Transverse colon (tissue), 4 donors: ENCODE measurements around the gene FARP1. TPM values are rescaled to one million over a fixed set of nuclear protein-coding genes. Genes with fewer than 3 reads are reported as not detected.

Experiments used
- DNase-seq: peaks from one replicate; pipeline ENCODE4 v3.0.0-alpha.2; 2019
- H3K27ac ChIP-seq, 4 donors: fragments of 200-600 bp; sonication (generic); 2 replicates each; pipeline ENCODE4 v1.5.1; 2016 to 2018; ENCODE audit warnings: inconsistent platforms in 4 of 4
- H3K27me3 ChIP-seq: fragments of 200-600 bp; sonication (generic); 2 replicates; pipeline ENCODE4 v1.5.1; 2017; ENCODE audit warnings: inconsistent platforms
- H3K36me3 ChIP-seq, 4 donors: fragments of 200-600 bp; sonication (generic); 2 replicates each; pipeline ENCODE4 v1.5.1; 2017 to 2019; ENCODE audit warnings: inconsistent platforms in 4 of 4
- H3K4me1 ChIP-seq, 4 donors: fragments of 200-600 bp; sonication (generic); 2 replicates each; pipeline ENCODE4 v1.5.1; 2017 to 2020; ENCODE audit warnings: inconsistent platforms in 4 of 4
- H3K4me3 ChIP-seq, 4 donors: fragments of 200-600 bp; sonication (generic); 1 replicate in 1 of 4; 2 replicates in 3 of 4; pipeline versions ENCODE4 v1.5.1 to v1.6.1; 2017 to 2019; ENCODE audit warnings: inconsistent platforms in 4 of 4
- H3K9me3 ChIP-seq, 2 donors: fragments of 200-600 bp; sonication (generic); 2 replicates each; pipeline ENCODE4 v1.5.1; 2017 to 2019; ENCODE audit warnings: inconsistent platforms in 2 of 2
- EP300 ChIP-seq: sonication (generic); formaldehyde crosslinking; IDR thresholded peaks from one replicate; pipeline ENCODE4 v1.6.1; 2017; ENCODE audit warnings: antibody characterized with exemption, low read depth
- POLR2A ChIP-seq: fragments of 450-650 bp; IDR thresholded peaks from one replicate; pipeline ENCODE4 v1.6.1; 2016; ENCODE audit warnings: antibody characterized with exemption, mild to moderate bottlenecking, moderate library complexity
- POLR2AphosphoS5 ChIP-seq, 3 donors: sonication (generic); formaldehyde crosslinking; IDR thresholded peaks; one replicate each; pipeline ENCODE4 v1.6.1; 2016; ENCODE audit warnings: antibody characterized with exemption in 3 of 3
- WGBS, 2 donors: methylation state at CpG; one replicate each; pipeline ENCODE4 v1.1.5; 2018; ENCODE audit warnings: low coverage in 1 of 2; 5-methylcytosine and 5-hydroxymethylcytosine counted together
- in situ Hi-C, 4 donors: fragments of 200-750 bp; cut with MboI; loops; one replicate each; pipeline versions ENCODE4 v1.15.0 to v1.15.1; 2017; ENCODE audit warnings: low sequenced_read_pairs in 3 of 4, low pct_ligation_motif_present in 1 of 4, low pct_unique_long_range_greater_than_20kb in 1 of 4
- intact Hi-C: fragments of 100-400 bp; cut with DNase I; formaldehyde crosslinking; loops from one replicate; pipeline ENCODE4 v1.15.1; 2023; ENCODE audit warnings: low total_unique reads
- total RNA-seq, 4 donors: library from RNA; depleted of rRNA; stranded (reverse); fragments of >200 nt; gene quantifications; one replicate each; pipeline ENCODE4 v1.1.0, GENCODE V29; 2016
- TF ChIP-seq, protein P1 (sequence below), 5 experiments: fragments of 200-600 bp in 3 of 5; fragments of 450-650 bp in 2 of 5; sonication (generic) in 3 of 5; IDR thresholded peaks; 1 replicate in 2 of 5; 2 replicates in 3 of 5; pipeline ENCODE4 v1.5.1; 2016 to 2017; ENCODE audit warnings: antibody characterized with exemption in 5 of 5, inconsistent platforms in 3 of 5, mild to moderate bottlenecking in 2 of 5, moderate library complexity in 1 of 5

FARP1 gene
- total RNA-seq, 4 donors from 2014 or later, result 32.8 to 41.8 (median 38.3) TPM

GRCh38 chr13:98215508-98215907 is 72.6 kb downstream of the FARP1 start:
- Histone ChIP-seq H3K27me3 (no peaks in the 10 kb centered on the region), H3K9me3 (no peaks in the 10 kb centered on the region), H3K4me3 (no peak overlapping the region), H3K27ac (peak overlapping the region in 2 of 4 donors; percentile 42 to 63), H3K36me3 (no peaks in the 10 kb centered on the region), H3K4me1 (peaks cover 0 to 35% (median 24%) of the 10 kb centered on the region in 4 donors)
- WGBS, 2 donors, result 80 to 84% methylated on average over 6 of the region's 6 CpGs
- no peak for DNase-seq
- no peak for TF ChIP-seq POLR2A
- TF ChIP-seq EP300, result no peak
- TF ChIP-seq, protein P1, sequence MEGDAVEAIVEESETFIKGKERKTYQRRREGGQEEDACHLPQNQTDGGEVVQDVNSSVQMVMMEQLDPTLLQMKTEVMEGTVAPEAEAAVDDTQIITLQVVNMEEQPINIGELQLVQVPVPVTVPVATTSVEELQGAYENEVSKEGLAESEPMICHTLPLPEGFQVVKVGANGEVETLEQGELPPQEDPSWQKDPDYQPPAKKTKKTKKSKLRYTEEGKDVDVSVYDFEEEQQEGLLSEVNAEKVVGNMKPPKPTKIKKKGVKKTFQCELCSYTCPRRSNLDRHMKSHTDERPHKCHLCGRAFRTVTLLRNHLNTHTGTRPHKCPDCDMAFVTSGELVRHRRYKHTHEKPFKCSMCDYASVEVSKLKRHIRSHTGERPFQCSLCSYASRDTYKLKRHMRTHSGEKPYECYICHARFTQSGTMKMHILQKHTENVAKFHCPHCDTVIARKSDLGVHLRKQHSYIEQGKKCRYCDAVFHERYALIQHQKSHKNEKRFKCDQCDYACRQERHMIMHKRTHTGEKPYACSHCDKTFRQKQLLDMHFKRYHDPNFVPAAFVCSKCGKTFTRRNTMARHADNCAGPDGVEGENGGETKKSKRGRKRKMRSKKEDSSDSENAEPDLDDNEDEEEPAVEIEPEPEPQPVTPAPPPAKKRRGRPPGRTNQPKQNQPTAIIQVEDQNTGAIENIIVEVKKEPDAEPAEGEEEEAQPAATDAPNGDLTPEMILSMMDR (IDR thresholded peaks at IDR 0.05), result no peak
- TF ChIP-seq POLR2AphosphoS5 (IDR thresholded peaks at IDR 0.05), result no peak
- intact Hi-C loops (no loop called here), in situ Hi-C loops (no loop called here)

- Histone ChIP-seq H3K4me1 (peaks cover 0 to 41% (median 27%) of the 10 kb centered on the region in 4 donors), H3K36me3 (no peaks in the 10 kb centered on the region), H3K4me3 (no peak overlapping the region), H3K27me3 (no peaks in the 10 kb centered on the region), H3K27ac (peak overlapping the region in 3 of 4 donors; percentile 23 to 63 (median 32)), H3K9me3 (no peaks in the 10 kb centered on the region)
- 36 to 60% methylated on average over 1 to 4 of the region's 4 CpGs for WGBS, 2 donors
- TF ChIP-seq EP300 (no peak), POLR2AphosphoS5 (IDR thresholded peaks at IDR 0.05) (no peak), POLR2A (no peak)
- TF ChIP-seq, protein P1 (IDR thresholded peaks at IDR 0.05), result no peak
- intact Hi-C loops (no loop called here), in situ Hi-C loops (no loop called here)
- no peak for DNase-seq
These were observed 73.3 kb downstream of the FARP1 start for GRCh38 chr13:98216135-98216565.

- no peak for DNase-seq
- WGBS, 2 donors, result 49 to 50% methylated on average over 4 to 7 of the region's 7 CpGs
These were observed 73.9 kb downstream of the FARP1 start for GRCh38 chr13:98216711-98217285.

GRCh38 chr13:98217597-98217996 is 74.7 kb downstream of the FARP1 start:
- no peaks in the 10 kb centered on the region for H3K27me3 ChIP-seq
- TF ChIP-seq EP300 (no peak), POLR2AphosphoS5 (IDR thresholded peaks at IDR 0.05) (no peak), POLR2A (no peak)
- TF ChIP-seq, protein P1 (IDR thresholded peaks at IDR 0.05), result no peak
- 86% methylated on average over 12 of the region's 12 CpGs; no CpG with 5 or more reads in 1 of the 2 donors for WGBS, 2 donors
- no peak for DNase-seq
- intact Hi-C loops, result no loop called here
- peak overlapping the region in 1 of 4 donors; percentile 63 for H3K27ac ChIP-seq
- H3K36me3 ChIP-seq, result no peaks in the 10 kb centered on the region
- no peaks in the 10 kb centered on the region for H3K9me3 ChIP-seq
- in situ Hi-C loops, result no loop called here
- no peak overlapping the region for H3K4me3 ChIP-seq
- H3K4me1 ChIP-seq, result peaks cover 9 to 56% (median 31%) of the 10 kb centered on the region in 4 donors

More at GRCh38 chr13:98216711-98217285, 73.9 kb downstream of the FARP1 start:
- H3K9me3 ChIP-seq, result no peaks in the 10 kb centered on the region
- TF ChIP-seq, protein P1 (IDR thresholded peaks at IDR 0.05), result no peak
- no peak for TF ChIP-seq POLR2A
- TF ChIP-seq POLR2AphosphoS5 (IDR thresholded peaks at IDR 0.05), result no peak
- no peak for TF ChIP-seq EP300
- peaks cover 1 to 48% (median 28%) of the 10 kb centered on the region in 4 donors for H3K4me1 ChIP-seq
- peak overlapping the region in 3 of 4 donors; percentile 23 to 63 (median 32) for H3K27ac ChIP-seq
- H3K36me3 ChIP-seq, result no peaks in the 10 kb centered on the region
- no peak overlapping the region for H3K4me3 ChIP-seq
- intact Hi-C loops, result no loop called here
- in situ Hi-C loops, result no loop called here
- no peaks in the 10 kb centered on the region for H3K27me3 ChIP-seq
